ENCODE measurements around the gene PDLIM4. TPM values are rescaled to one million over a fixed set of nuclear protein-coding genes. Genes with fewer than 3 reads are reported as not detected.

Gene PDLIM4
- total and polyA plus RNA-seq, 9 donors, result 3.4 to 63.4 (median 40.8) TPM

DNA sequence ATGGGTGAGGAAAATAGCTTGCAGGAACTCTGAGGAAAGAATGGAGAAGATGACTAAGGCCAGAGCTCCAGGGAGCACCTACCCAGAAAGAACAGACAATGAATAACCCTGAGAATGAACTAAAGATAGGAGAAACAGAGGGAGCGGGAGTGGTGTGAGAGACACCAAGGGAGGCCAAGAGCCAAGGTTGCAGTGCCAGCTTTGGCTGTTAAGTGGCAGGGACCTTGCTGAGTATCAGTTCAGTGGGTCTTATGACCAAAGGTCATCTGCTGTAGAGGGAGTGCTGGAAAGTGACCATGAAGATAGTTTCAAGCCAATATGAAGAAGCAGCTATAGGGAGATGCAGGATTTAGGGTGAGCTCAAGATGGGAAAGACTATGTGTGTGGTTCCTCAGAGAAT, 46.6 kb upstream of the PDLIM4 start:
- peaks cover 5% of the 10 kb centered on the region for H3K4me1 ChIP-seq (ENCODE audit: insufficient read depth)
- H3K27ac ChIP-seq, result no peak overlapping the region
- WGBS, 3 donors, result 96 to 100% (median 97%) methylated on average over 1 of the region's 1 CpG
- no peak for DNase-seq
- H3K9me3 ChIP-seq, result no peaks in the 10 kb centered on the region
- no peaks in the 10 kb centered on the region for H3K36me3 ChIP-seq
- intact Hi-C loops (cut with DNase I), result no loop called here
- no peak overlapping the region for H3K4me3 ChIP-seq
- H3K27me3 ChIP-seq, result no peaks in the 10 kb centered on the region
- no peak for TF ChIP-seq POLR2A (IDR thresholded peaks at IDR 0.05)
- TF ChIP-seq EP300 (IDR thresholded peaks at IDR 0.05), result no peak
- no peak for TF ChIP-seq CTCF (IDR thresholded peaks at IDR 0.05)

GRCh38 chr5:132211787-132212186, 45.7 kb upstream of the PDLIM4 start:
- intact Hi-C loops (cut with DNase I), result no loop called here
- Histone ChIP-seq H3K27ac (no peak overlapping the region), H3K27me3 (no peaks in the 10 kb centered on the region), H3K9me3 (no peaks in the 10 kb centered on the region), H3K4me1 (ENCODE audit: insufficient read depth) (peaks cover 5% of the 10 kb centered on the region), H3K4me3 (no peak overlapping the region), H3K36me3 (no peaks in the 10 kb centered on the region)
- WGBS, 3 donors, result 24 to 50% (median 45%) methylated on average over 1 of the region's 1 CpG
- no peak for DNase-seq
- TF ChIP-seq CTCF (IDR thresholded peaks at IDR 0.05), result no peak
- no peak for TF ChIP-seq POLR2A (IDR thresholded peaks at IDR 0.05)
- TF ChIP-seq EP300 (IDR thresholded peaks at IDR 0.05), result no peak

- no peak overlapping the region for H3K4me3 ChIP-seq
- intact Hi-C loops (cut with DNase I), result no loop called here
- no peaks in the 10 kb centered on the region for H3K36me3 ChIP-seq
- whole genome bisulfite sequencing, 3 donors, result 94 to 98% (median 95%) methylated on average over 7 of the region's 7 CpGs
- DNase-seq, result no peak
- no peaks in the 10 kb centered on the region for H3K27me3 ChIP-seq
- H3K4me1 ChIP-seq (ENCODE audit: insufficient read depth), result peaks cover 5% of the 10 kb centered on the region
- H3K9me3 ChIP-seq, result no peaks in the 10 kb centered on the region
- no peak overlapping the region for H3K27ac ChIP-seq
- TF ChIP-seq CTCF (IDR thresholded peaks at IDR 0.05), result no peak
Measured at GRCh38 chr5:132213666-132214065, 43.8 kb upstream of the PDLIM4 start.

DNA sequence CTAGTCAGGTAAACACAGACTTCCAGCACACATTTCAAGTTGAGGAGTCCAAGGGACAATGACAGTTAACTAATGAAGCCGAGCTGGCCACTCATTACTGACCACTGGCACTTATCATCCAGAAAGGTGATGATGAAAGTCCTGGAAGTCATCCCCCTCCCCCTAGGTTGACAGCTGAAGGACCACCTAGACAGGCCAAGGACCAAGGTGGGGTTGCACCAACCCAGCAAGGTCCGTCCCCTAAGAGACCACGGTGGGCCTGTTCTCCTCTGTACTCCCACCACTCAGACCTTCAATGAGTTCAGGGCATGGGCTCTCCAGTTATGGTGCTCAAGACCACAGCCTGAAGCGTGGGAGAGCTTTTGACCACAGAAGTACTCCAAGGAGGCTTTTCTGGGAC, 43.0 kb upstream of the PDLIM4 start:
- WGBS, 3 donors, result 92 to 94% (median 94%) methylated on average over 4 of the region's 4 CpGs
- intact Hi-C loops (cut with DNase I), result no loop called here
- H3K27me3 ChIP-seq, result no peaks in the 10 kb centered on the region
- H3K27ac ChIP-seq, result peak overlapping the region; percentile 39 to 46
- TF ChIP-seq POLR2A (IDR thresholded peaks at IDR 0.05) (no peak), EP300 (IDR thresholded peaks at IDR 0.05) (no peak), CTCF (IDR thresholded peaks at IDR 0.05) (no peak)
- H3K4me1 ChIP-seq (ENCODE audit: insufficient read depth), result peaks cover 5% of the 10 kb centered on the region
- H3K36me3 ChIP-seq, result no peaks in the 10 kb centered on the region
- no peak for DNase-seq
- H3K4me3 ChIP-seq, result no peak overlapping the region
- no peaks in the 10 kb centered on the region for H3K9me3 ChIP-seq

- H3K4me1 ChIP-seq (ENCODE audit: insufficient read depth), result peaks cover 5% of the 10 kb centered on the region
- no peak overlapping the region for H3K4me3 ChIP-seq
- no peaks in the 10 kb centered on the region for H3K9me3 ChIP-seq
- H3K27ac ChIP-seq, result peak overlapping the region; percentile 39 to 46
- intact Hi-C loops (cut with DNase I), result no loop called here
- peak; percentile 88 to 95 (median 91) for DNase-seq
- TF ChIP-seq EP300 (IDR thresholded peaks at IDR 0.05) (no peak), POLR2A (IDR thresholded peaks at IDR 0.05) (no peak), CTCF (IDR thresholded peaks at IDR 0.05) (no peak)
- no peaks in the 10 kb centered on the region for H3K27me3 ChIP-seq
- H3K36me3 ChIP-seq, result no peaks in the 10 kb centered on the region
- 0 to 11% (median 7%) methylated on average over 5 of the region's 5 CpGs for WGBS, 3 donors
Measured at GRCh38 chr5:132215329-132215728, 42.2 kb upstream of the PDLIM4 start.

All from ovary (tissue), 9 donors.